ENCODE data around the gene INO80B.
A peak's percentile ranks its signal among the peaks of the same experiment; 100 is the strongest.
"Not testable (repeated sequence)": the region's sequence is repeated elsewhere in the genome, so short reads cannot be mapped to it uniquely, and the experiment has no call there.

INO80B gene

GRCh38 chr2:74426181-74426758, 28.6 kb upstream of the INO80B start:
- DNase-seq, result no peak

- no peak for DNase-seq
Observed at GRCh38 chr2:74427551-74427950, 27.3 kb upstream of the INO80B start.

- DNase-seq, result no peak
Observed at GRCh38 chr2:74428675-74429074, 26.2 kb upstream of the INO80B start.

- DNase-seq, result no peak
Observed at GRCh38 chr2:74429487-74430451, 25.1 kb upstream of the INO80B start.

GRCh38 chr2:74430502-74430901, 24.4 kb upstream of the INO80B start:
- no peak for DNase-seq

GRCh38 chr2:74436111-74436805, 18.6 kb upstream of the INO80B start:
- no peak for DNase-seq

- no peak for DNase-seq
Observed at GRCh38 chr2:74436848-74437695, 17.8 kb upstream of the INO80B start.

- DNase-seq, result no peak
Observed at GRCh38 chr2:74438248-74438647, 16.6 kb upstream of the INO80B start.

GRCh38 chr2:74439373-74439772, 15.5 kb upstream of the INO80B start:
- no peak for DNase-seq

- DNase-seq, result no peak
Observed at GRCh38 chr2:74439803-74440377, 15.0 kb upstream of the INO80B start.

GRCh38 chr2:74440378-74441169, 14.3 kb upstream of the INO80B start:
- peak; percentile 46 for DNase-seq

GRCh38 chr2:74441170-74441689, 13.7 kb upstream of the INO80B start:
- DNase-seq, result no peak

GRCh38 chr2:74441690-74442482, 13.0 kb upstream of the INO80B start, which contains the start of gene RTKN:
Gene RTKN (minus strand): TSS chr2:74441937. CDS start chr2:74441816, 121 bp downstream.
- peak; percentile 50 for DNase-seq

GRCh38 chr2:74442483-74443297, 12.2 kb upstream of the INO80B start:
- DNase-seq, result not testable (repeated sequence)

- DNase-seq, result no peak
Observed at GRCh38 chr2:74444498-74445318, 10.2 kb upstream of the INO80B start.

- no peak for DNase-seq
Observed at GRCh38 chr2:74447230-74447999, 7.5 kb upstream of the INO80B start.

GRCh38 chr2:74448771-74449170, 6.1 kb upstream of the INO80B start:
- no peak for DNase-seq
